GM12872 (cell line): ENCODE measurements around the gene CEMIP.

ENCODE experiments used
- TF ChIP-seq, protein P1 (sequence below): IDR thresholded peaks from 3 replicates; pipeline ENCODE4 v1.5.1; 2011; ENCODE audit warnings: low read depth, mild to moderate bottlenecking, low read length, moderate library complexity; ENCODE audit not compliant: insufficient read depth

The CEMIP gene

DNA sequence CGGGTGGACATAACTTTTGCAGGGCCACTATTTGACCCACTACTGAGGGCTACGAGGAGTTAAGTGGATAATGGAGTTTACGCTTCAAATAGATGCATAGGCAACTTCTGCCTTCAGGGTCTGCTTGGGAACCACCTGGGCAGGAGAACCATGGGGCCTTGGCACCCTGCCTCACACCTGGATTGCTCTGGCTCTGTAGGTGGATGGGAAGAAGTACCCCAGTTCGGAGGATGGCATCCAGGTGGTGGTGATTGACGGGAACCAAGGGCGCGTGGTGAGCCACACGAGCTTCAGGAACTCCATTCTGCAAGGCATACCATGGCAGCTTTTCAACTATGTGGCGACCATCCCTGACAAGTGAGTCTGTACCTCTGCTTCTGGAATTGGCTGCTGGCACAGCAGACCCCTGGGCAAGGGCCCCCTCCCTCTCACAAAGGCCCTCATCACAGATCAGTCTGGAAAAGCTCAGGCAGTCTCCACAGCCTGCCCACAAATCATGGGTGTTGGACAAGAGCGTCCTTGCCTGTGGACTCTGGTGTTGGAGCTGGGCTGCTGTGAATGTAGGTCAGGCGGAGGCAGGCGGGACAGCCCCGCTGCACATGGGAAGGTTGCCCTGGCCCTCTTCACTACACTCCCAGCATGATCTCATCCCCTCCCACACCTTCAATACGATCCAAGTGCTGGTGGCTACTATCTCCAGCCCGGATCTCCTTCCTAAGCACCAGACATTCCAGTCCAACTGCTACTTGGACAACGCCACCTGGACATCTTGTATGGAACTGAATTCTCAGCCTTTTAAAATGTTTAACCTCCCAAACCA lies 163.8 kb downstream of the CEMIP start:
- TF ChIP-seq, protein P1, sequence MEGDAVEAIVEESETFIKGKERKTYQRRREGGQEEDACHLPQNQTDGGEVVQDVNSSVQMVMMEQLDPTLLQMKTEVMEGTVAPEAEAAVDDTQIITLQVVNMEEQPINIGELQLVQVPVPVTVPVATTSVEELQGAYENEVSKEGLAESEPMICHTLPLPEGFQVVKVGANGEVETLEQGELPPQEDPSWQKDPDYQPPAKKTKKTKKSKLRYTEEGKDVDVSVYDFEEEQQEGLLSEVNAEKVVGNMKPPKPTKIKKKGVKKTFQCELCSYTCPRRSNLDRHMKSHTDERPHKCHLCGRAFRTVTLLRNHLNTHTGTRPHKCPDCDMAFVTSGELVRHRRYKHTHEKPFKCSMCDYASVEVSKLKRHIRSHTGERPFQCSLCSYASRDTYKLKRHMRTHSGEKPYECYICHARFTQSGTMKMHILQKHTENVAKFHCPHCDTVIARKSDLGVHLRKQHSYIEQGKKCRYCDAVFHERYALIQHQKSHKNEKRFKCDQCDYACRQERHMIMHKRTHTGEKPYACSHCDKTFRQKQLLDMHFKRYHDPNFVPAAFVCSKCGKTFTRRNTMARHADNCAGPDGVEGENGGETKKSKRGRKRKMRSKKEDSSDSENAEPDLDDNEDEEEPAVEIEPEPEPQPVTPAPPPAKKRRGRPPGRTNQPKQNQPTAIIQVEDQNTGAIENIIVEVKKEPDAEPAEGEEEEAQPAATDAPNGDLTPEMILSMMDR: no peak

DNA sequence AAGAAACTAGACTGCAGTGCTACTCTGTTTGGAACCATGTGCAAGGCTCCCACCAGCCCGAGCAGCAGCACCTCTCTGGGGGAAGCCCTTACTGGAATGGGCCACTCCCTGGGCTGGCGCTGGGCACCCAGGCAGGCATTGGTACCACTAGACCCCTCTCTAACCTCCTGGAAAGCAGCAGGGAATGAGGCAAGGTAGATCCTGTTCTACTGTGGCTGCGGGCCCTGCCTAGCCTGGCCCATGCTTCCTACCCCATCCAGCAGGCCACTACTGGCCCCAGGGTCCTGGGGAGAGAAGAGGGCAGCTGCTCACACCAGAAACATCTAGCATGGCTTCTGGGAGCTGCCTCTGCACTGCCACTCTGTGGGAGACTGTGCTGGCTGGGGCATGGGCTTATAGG lies 165.6 kb downstream of the CEMIP start:
- TF ChIP-seq, protein P1: no peak

DNA sequence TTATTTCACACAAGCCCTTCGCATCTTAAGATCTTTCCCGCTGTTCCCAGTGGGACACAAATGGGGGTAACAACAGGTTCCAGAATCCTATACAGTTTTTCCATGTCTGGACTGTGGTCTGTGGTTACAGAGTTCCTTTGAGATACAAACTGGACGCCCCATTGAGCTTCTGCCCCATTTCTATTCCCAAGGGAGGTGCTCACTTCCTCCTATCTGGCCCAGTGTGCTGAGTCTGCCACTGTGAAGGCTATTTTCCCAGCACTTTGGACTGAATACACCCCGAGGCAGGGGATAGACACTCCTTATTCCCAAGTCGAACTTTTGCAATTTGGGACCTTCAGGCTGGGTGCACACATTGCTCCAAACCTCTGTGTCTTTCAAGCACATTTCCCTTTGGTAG lies 166.4 kb downstream of the CEMIP start:
- TF ChIP-seq, protein P1: no peak

- TF ChIP-seq, protein P1: no peak
Observed at GRCh38 chr15:80946576-80946975, 167.4 kb downstream of the CEMIP start.

GRCh38 chr15:80948651-80949292 lies 169.6 kb downstream of the CEMIP start:
- TF ChIP-seq, protein P1: no peak

GRCh38 chr15:80949756-80950155 lies 170.6 kb downstream of the CEMIP start:
- TF ChIP-seq, protein P1: no peak

GRCh38 chr15:80950291-80951078 lies 171.3 kb downstream of the CEMIP start:
- TF ChIP-seq, protein P1: no peak
